Measurements from ENCODE around the gene MOCS1.

DNA sequence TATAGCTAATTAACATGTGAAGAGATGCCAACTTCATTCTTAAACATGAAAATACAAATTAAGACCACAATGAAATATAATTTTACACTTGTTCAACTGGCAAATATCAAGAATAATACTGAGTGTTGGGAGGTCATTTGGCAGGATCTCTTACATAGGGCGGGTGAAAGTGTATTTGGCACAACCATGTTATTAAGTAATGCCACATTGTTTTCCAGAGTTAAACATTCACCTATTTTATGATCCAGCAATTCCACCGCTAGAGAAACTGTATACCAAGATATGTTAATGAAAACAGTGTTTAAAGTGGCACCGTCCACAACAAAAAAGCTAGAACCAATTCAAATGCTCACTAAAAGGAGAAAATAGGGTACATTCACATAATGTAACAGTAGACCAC is 14.1 kb downstream of the MOCS1 start:
- TF ChIP-seq, protein P1, sequence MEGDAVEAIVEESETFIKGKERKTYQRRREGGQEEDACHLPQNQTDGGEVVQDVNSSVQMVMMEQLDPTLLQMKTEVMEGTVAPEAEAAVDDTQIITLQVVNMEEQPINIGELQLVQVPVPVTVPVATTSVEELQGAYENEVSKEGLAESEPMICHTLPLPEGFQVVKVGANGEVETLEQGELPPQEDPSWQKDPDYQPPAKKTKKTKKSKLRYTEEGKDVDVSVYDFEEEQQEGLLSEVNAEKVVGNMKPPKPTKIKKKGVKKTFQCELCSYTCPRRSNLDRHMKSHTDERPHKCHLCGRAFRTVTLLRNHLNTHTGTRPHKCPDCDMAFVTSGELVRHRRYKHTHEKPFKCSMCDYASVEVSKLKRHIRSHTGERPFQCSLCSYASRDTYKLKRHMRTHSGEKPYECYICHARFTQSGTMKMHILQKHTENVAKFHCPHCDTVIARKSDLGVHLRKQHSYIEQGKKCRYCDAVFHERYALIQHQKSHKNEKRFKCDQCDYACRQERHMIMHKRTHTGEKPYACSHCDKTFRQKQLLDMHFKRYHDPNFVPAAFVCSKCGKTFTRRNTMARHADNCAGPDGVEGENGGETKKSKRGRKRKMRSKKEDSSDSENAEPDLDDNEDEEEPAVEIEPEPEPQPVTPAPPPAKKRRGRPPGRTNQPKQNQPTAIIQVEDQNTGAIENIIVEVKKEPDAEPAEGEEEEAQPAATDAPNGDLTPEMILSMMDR (IDR thresholded peaks at IDR 0.05), result no peak
- no peak for TF ChIP-seq ZFX (IDR thresholded peaks at IDR 0.05; ENCODE audit: borderline replicate concordance)

Data from 22Rv1 (cell line).